Measurements from ENCODE around the gene BTBD19. TPM values are rescaled to one million over a fixed set of nuclear protein-coding genes. Genes with fewer than 3 reads are reported as not detected.

BTBD19 gene
- total and polyA plus RNA-seq, 9 of the 15 experiments (the other 6 are each of a cell fraction or from before 2014, with no cell fraction given), result 0.22 to 2.0 (median 0.95) TPM

DNA sequence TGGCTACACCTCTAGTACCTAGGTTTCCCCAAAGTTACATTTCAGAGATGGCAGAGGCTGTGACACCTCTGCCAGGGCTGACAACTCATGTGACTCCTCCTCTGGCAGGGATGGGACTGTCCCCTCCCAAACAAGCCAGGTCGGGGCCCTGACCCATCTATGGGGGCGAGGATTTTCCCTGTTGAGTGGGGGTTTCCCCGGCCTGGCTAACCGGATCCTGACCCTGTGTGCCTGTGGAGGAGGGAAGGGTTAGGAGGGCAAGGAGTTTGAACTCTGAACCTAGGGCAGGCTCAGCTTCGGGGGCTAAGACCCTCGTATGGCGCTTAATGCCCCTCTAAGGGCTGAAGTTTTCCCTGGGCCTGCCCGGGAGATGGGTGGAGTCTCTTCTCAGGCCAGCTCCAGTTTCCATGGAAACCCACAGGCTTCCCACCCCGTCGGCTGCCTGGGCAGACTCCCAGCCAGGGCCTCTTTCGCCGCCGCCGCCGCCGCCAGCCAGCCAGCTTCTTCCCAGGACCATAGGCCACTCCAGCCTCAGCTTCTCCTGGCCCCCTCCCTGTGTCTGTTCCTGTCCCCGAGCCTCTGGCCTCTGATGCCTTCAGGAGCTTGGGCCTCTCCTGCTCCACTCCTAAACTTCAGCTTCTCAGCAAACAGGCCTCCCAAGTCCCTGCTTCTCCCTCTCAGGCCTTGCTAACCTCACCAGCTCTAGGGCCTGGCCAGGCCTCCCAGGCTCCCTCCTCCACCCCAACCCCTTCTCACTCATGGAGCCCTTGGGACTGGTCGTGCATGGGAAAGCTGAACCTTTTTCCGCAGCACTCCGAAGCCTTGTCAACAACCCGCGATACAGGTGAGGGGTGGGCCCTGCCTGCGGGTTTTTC is at the start of gene BTBD19 (continued):
- TF ChIP-seq HDAC6 (IDR thresholded peaks at IDR 0.05; ENCODE audit: low read depth, low read length), result 0 out of 2 replicates have a peak, but pooled peaks have one; percentile 30
- TF ChIP-seq SAFB (IDR thresholded peaks at IDR 0.05; ENCODE audit: borderline replicate concordance, low read depth, low read length), result no peak
- no peak for TF ChIP-seq SRSF9 (IDR thresholded peaks at IDR 0.05; ENCODE audit: borderline replicate concordance, low read depth, low read length)
- TF ChIP-seq, protein P1, sequence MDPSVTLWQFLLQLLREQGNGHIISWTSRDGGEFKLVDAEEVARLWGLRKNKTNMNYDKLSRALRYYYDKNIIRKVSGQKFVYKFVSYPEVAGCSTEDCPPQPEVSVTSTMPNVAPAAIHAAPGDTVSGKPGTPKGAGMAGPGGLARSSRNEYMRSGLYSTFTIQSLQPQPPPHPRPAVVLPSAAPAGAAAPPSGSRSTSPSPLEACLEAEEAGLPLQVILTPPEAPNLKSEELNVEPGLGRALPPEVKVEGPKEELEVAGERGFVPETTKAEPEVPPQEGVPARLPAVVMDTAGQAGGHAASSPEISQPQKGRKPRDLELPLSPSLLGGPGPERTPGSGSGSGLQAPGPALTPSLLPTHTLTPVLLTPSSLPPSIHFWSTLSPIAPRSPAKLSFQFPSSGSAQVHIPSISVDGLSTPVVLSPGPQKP (CRISPR knock-in tag; IDR thresholded peaks at IDR 0.05), result no peak
- TF ChIP-seq, protein P2, sequence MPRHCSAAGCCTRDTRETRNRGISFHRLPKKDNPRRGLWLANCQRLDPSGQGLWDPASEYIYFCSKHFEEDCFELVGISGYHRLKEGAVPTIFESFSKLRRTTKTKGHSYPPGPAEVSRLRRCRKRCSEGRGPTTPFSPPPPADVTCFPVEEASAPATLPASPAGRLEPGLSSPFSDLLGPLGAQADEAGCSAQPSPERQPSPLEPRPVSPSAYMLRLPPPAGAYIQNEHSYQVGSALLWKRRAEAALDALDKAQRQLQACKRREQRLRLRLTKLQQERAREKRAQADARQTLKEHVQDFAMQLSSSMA (CRISPR knock-in tag; IDR thresholded peaks at IDR 0.05), result no peak
- TF ChIP-seq DMBX1 (CRISPR knock-in tag; IDR thresholded peaks at IDR 0.05; ENCODE audit: borderline replicate concordance), result no peak; the same call in 1 of the 2 replicates
- peak; percentile 31; the same call in 1 of the 2 replicates for TF ChIP-seq KLF6 (CRISPR knock-in tag; IDR thresholded peaks at IDR 0.05; ENCODE audit: borderline replicate concordance)
- TF ChIP-seq ZNF551 (CRISPR knock-in tag; IDR thresholded peaks at IDR 0.05), result no peak
- no peak for TF ChIP-seq POLR3G (IDR thresholded peaks at IDR 0.05; ENCODE audit: extremely low read depth, insufficient read length, insufficient replicate concordance)
- TF ChIP-seq, protein P3, sequence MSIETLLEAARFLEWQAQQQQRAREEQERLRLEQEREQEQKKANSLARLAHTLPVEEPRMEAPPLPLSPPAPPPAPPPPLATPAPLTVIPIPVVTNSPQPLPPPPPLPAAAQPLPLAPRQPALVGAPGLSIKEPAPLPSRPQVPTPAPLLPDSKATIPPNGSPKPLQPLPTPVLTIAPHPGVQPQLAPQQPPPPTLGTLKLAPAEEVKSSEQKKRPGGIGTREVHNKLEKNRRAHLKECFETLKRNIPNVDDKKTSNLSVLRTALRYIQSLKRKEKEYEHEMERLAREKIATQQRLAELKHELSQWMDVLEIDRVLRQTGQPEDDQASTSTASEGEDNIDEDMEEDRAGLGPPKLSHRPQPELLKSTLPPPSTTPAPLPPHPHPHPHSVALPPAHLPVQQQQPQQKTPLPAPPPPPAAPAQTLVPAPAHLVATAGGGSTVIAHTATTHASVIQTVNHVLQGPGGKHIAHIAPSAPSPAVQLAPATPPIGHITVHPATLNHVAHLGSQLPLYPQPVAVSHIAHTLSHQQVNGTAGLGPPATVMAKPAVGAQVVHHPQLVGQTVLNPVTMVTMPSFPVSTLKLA (conservative IDR thresholded peaks at IDR 0.05), result no peak
- TF ChIP-seq SMARCA4 (IDR thresholded peaks at IDR 0.05), result no peak; the same call in none of the 2 replicates
- TF ChIP-seq ZNF140 (CRISPR knock-in tag; IDR thresholded peaks at IDR 0.05), result no peak
- peak; percentile 16; the same call in 1 of the 2 replicates for TF ChIP-seq ELF2 (CRISPR knock-in tag; IDR thresholded peaks at IDR 0.05)
- no peak for TF ChIP-seq CCAR2 (IDR thresholded peaks at IDR 0.05; ENCODE audit: low read depth, low read length)
- TF ChIP-seq TARDBP (IDR thresholded peaks at IDR 0.05), result no peak
- no peak for TF ChIP-seq MCM5 (IDR thresholded peaks at IDR 0.05; ENCODE audit: low read depth)
- no peak for TF ChIP-seq MBD1 (CRISPR knock-in tag; IDR thresholded peaks at IDR 0.05)
- TF ChIP-seq RBFOX2 (IDR thresholded peaks at IDR 0.05; ENCODE audit: low read depth, low read length), result peak; percentile 69
- no peak for TF ChIP-seq TOE1 (IDR thresholded peaks at IDR 0.05; ENCODE audit: borderline replicate concordance)
- TF ChIP-seq TOE1 (CRISPR knock-in tag; IDR thresholded peaks at IDR 0.05; ENCODE audit: borderline replicate concordance, low read depth), result no peak
- no peak for TF ChIP-seq POLR2B (IDR thresholded peaks at IDR 0.05; ENCODE audit: low read depth, partially characterized antibody)
- no peak for TF ChIP-seq EWSR1 (IDR thresholded peaks at IDR 0.05; ENCODE audit: borderline replicate concordance, low read depth, partially characterized antibody)
- TF ChIP-seq SMARCA5 (IDR thresholded peaks at IDR 0.05), result peak; percentile 82

All from K562 (cell line).